H1 (cell line): Measurements from ENCODE around the gene POLR2L. TPM values are rescaled to one million over a fixed set of nuclear protein-coding genes. Genes with fewer than 3 reads are reported as not detected.

Experiments used
- CTCF ChIA-PET: fragments of 300-600 bp; sonication (Branson Sonifier 250); formaldehyde crosslinking; loops from one replicate; lab custom pipeline; 2021; ENCODE audit not compliant: partially characterized antibody; lab: Charles Lee
- POLR2A ChIA-PET: fragments of 300-600 bp; sonication (Branson Sonifier 250); formaldehyde crosslinking; loops from one replicate; lab custom pipeline; 2021; ENCODE audit warnings: inconsistent platforms; ENCODE audit not compliant: partially characterized antibody; lab: Charles Lee
- DNase-seq, 2 experiments: peaks; one replicate each; pipeline versions ENCODE4 v3.0.0 to v3.0.0-alpha.2; 2010 to 2022; ENCODE audit warnings: low spot score in 2 of 2, low read depth in 1 of 2, mixed read lengths in 1 of 2
- FAIRE-seq: peaks from 2 replicates; lab custom pipeline; 2011; peaks lifted over from hg19 to GRCh38; lab: Jason Lieb, UNC
- H2AFZ ChIP-seq: 2 replicates; pipeline ENCODE4 v1.8.1; 2012; ENCODE audit warnings: low read length, inconsistent platforms
- H2AK5ac ChIP-seq: 2 replicates; pipeline ENCODE4 v1.6.1; 2013; ENCODE audit warnings: low read depth, low read length
- H2BK120ac ChIP-seq: replicated peaks from 2 replicates; pipeline ENCODE3; 2013; ENCODE audit warnings: low read depth, low read length, inconsistent platforms
- H2BK12ac ChIP-seq: 2 replicates; pipeline ENCODE4 v1.6.1; 2013; ENCODE audit warnings: low read depth, low read length
- H2BK15ac ChIP-seq: 2 replicates; pipeline ENCODE4 v1.6.1; 2013; ENCODE audit warnings: low read length
- H2BK20ac ChIP-seq: 2 replicates; pipeline ENCODE4 v1.6.1; 2013; ENCODE audit warnings: low read length
- H2BK5ac ChIP-seq: 2 replicates; pipeline ENCODE4 v1.6.1; 2013; ENCODE audit warnings: low read depth, low read length
- H3K14ac ChIP-seq: 2 replicates; pipeline ENCODE4 v1.6.1; 2013; ENCODE audit warnings: inconsistent platforms; ENCODE audit not compliant: insufficient read length
- H3K18ac ChIP-seq: 2 replicates; pipeline ENCODE4 v1.6.1; 2013; ENCODE audit warnings: low read length; ENCODE audit errors: extremely low read depth
- H3K23ac ChIP-seq: 2 replicates; pipeline ENCODE4 v1.6.1; 2013; ENCODE audit warnings: inconsistent platforms; ENCODE audit not compliant: insufficient read length
- H3K23me2 ChIP-seq: 2 replicates; pipeline ENCODE4 v1.6.1; 2013; ENCODE audit warnings: low read depth, low read length
- H3K27ac ChIP-seq: 2 replicates; pipeline ENCODE4 v1.6.1; 2011; ENCODE audit warnings: low read depth, low read length, inconsistent platforms
- H3K27me3 ChIP-seq, 4 experiments: replicated peaks in 1 of 4; 1 replicate in 1 of 4; 2 replicates in 3 of 4; pipeline versions ENCODE4 v1.6.1 to v1.8.1; 2011 to 2013; ENCODE audit warnings: low read length in 3 of 4, mild to moderate bottlenecking in 3 of 4, inconsistent platforms in 2 of 4, mixed read lengths in 2 of 4, moderate library complexity in 1 of 4; ENCODE audit not compliant: control insufficient read depth in 3 of 4, insufficient read depth in 3 of 4; ENCODE audit errors: extremely low read depth in 1 of 4
- H3K36me3 ChIP-seq, 4 experiments: 2 replicates each; pipeline versions ENCODE4 v1.6.1 to v1.8.1; 2011 to 2013; ENCODE audit warnings: mild to moderate bottlenecking in 4 of 4, low read length in 3 of 4, moderate library complexity in 2 of 4, control low read depth in 1 of 4, inconsistent platforms in 1 of 4; ENCODE audit not compliant: insufficient read depth in 4 of 4, control insufficient read depth in 2 of 4
- H3K4ac ChIP-seq: replicated peaks from 2 replicates; pipeline ENCODE3; 2013; ENCODE audit warnings: low read length, low read depth, mixed read lengths, inconsistent platforms; ENCODE audit not compliant: insufficient read length
- H3K4me1 ChIP-seq, 4 experiments: replicated peaks in 1 of 4; 1 replicate in 1 of 4; 2 replicates in 3 of 4; pipeline versions ENCODE4 v1.6.1 to v1.8.1; 2011 to 2013; ENCODE audit warnings: low read length in 3 of 4, inconsistent platforms in 2 of 4, mixed read lengths in 1 of 4; ENCODE audit not compliant: insufficient read depth in 4 of 4, control insufficient read depth in 3 of 4
- H3K4me2 ChIP-seq, 2 experiments: 2 replicates each; pipeline versions ENCODE4 v1.6.1 to v1.8.1; 2011 to 2013; ENCODE audit warnings: low read depth in 2 of 2, low read length in 2 of 2, control low read depth in 1 of 2, inconsistent platforms in 1 of 2, mild to moderate bottlenecking in 1 of 2; ENCODE audit not compliant: insufficient read depth in 1 of 2
- H3K4me3 ChIP-seq, 4 experiments: fragments of 200-600, 300-600 bp in 1 of 4; sonication (generic), shearing (Covaris generic), sonication (Bioruptor Twin) in 1 of 4; 2 replicates each; pipeline versions ENCODE4 v1.5.1 to v1.8.1; 2011 to 2016; ENCODE audit warnings: low read length in 4 of 4, low read depth in 3 of 4, control low read depth in 2 of 4, inconsistent platforms in 2 of 4, mild to moderate bottlenecking in 2 of 4, mixed read lengths in 1 of 4, moderate library complexity in 1 of 4; ENCODE audit not compliant: insufficient read depth in 2 of 4; ENCODE audit errors: extremely low read depth in 1 of 4
- H3K56ac ChIP-seq: replicated peaks from 2 replicates; pipeline ENCODE3; 2013; ENCODE audit warnings: low read depth, mild to moderate bottlenecking, mixed read lengths, low read length, inconsistent platforms; ENCODE audit not compliant: insufficient read length
- H3K79me1 ChIP-seq: 2 replicates; pipeline ENCODE4 v1.6.1; 2013; ENCODE audit warnings: low read depth, low read length, control low read depth
- H3K79me2 ChIP-seq, 2 experiments: 2 replicates each; pipeline versions ENCODE4 v1.6.1 to v1.8.1; 2012 to 2013; ENCODE audit warnings: low read length in 2 of 2, mild to moderate bottlenecking in 2 of 2, inconsistent platforms in 1 of 2; ENCODE audit not compliant: insufficient read depth in 2 of 2, control insufficient read depth in 1 of 2
- H3K9ac ChIP-seq, 4 experiments: replicated peaks in 1 of 4; 1 replicate in 1 of 4; 2 replicates in 3 of 4; pipeline versions ENCODE4 v1.6.1 to v1.8.1; 2011 to 2013; ENCODE audit warnings: low read depth in 3 of 4, low read length in 3 of 4, control low read depth in 2 of 4, mild to moderate bottlenecking in 2 of 4, moderate library complexity in 2 of 4, inconsistent platforms in 1 of 4; ENCODE audit errors: extremely low read depth in 1 of 4
- H3K9me3 ChIP-seq, 2 experiments: 2 replicates each; pipeline versions ENCODE4 v1.6.1 to v1.8.1; 2012 to 2013; ENCODE audit warnings: mild to moderate bottlenecking in 2 of 2, moderate library complexity in 2 of 2, control low read depth in 1 of 2, inconsistent platforms in 1 of 2, low read depth in 1 of 2, low read length in 1 of 2, mixed read lengths in 1 of 2; ENCODE audit not compliant: insufficient read depth in 2 of 2
- H4K20me1 ChIP-seq, 2 experiments: replicated peaks in 1 of 2; 2 replicates each; pipeline versions ENCODE3 to v1.8.1; 2011 to 2013; ENCODE audit warnings: inconsistent platforms in 2 of 2, low read length in 2 of 2, mild to moderate bottlenecking in 1 of 2; ENCODE audit not compliant: insufficient read depth in 2 of 2, control insufficient read depth in 1 of 2
- H4K5ac ChIP-seq: 2 replicates; pipeline ENCODE4 v1.6.1; 2013; ENCODE audit warnings: low read length, low read depth, mixed read lengths, inconsistent platforms; ENCODE audit not compliant: insufficient read length
- H4K8ac ChIP-seq: 2 replicates; pipeline ENCODE4 v1.8.0; 2013; ENCODE audit warnings: mild to moderate bottlenecking, moderate library complexity, low read length, inconsistent platforms; ENCODE audit not compliant: insufficient read depth; ENCODE audit errors: extremely low read depth
- H4K91ac ChIP-seq: replicated peaks from 2 replicates; pipeline ENCODE3; 2013; ENCODE audit warnings: low read length, mixed read lengths, inconsistent platforms; ENCODE audit not compliant: insufficient read length
- BCL11A ChIP-seq, 2 experiments: IDR thresholded peaks; one replicate each; pipeline ENCODE4 v1.6.1; 2011; ENCODE audit warnings: low read depth in 2 of 2, low read length in 2 of 2, mild to moderate bottlenecking in 2 of 2
- POLR2AphosphoS5 ChIP-seq: IDR thresholded peaks from 2 replicates; pipeline ENCODE4 v1.6.1; 2011; ENCODE audit warnings: low read depth, low read length
- WGBS, 2 experiments: shearing (Covaris generic) in 1 of 2; methylation state at CpG; one replicate each; pipeline versions ENCODE4 v1.1.6 to v1.1.7; 2013 to 2015; ENCODE audit warnings: low lambda C conversion rate in 2 of 2, mixed read lengths in 2 of 2, inconsistent platforms in 1 of 2, low coverage in 1 of 2, missing lambda C conversion rate in 1 of 2; ENCODE audit not compliant: insufficient replicate concordance in 2 of 2, insufficient coverage in 1 of 2, insufficient read length in 1 of 2; ENCODE audit errors: extremely low coverage in 1 of 2, missing lambda C conversion rate in 1 of 2; 5-methylcytosine and 5-hydroxymethylcytosine counted together
- polyA plus RNA-seq, 7 experiments: library from polyadenylated mRNA; depleted of rRNA in 3 of 7; stranded (reverse) in 5 of 7; unstranded in 2 of 7; fragments of >200 nt in 5 of 7; fragments of 200-250 nt in 2 of 7; gene quantifications; 1 replicate in 5 of 7; 2 replicates in 1 of 7; 4 replicates in 1 of 7; pipeline versions ENCODE4 v1.2.1 to v1.2.3, GENCODE V29; 2011 to 2013; ENCODE audit warnings: missing spikeins in 2 of 7, mixed read lengths in 2 of 7
- total RNA-seq: library from RNA; stranded (reverse); fragmentation: NEBNext Ultra II Directional; extraction: Animal tissue kit (Norgen Biotek cat#: 25700); gene quantifications from 2 replicates; pipeline ENCODE4 v1.2.1, GENCODE V29; 2021

Gene POLR2L
- total and polyA plus RNA-seq, 2 of the 8 experiments (the other 6 are each of a cell fraction or from before 2014, with no cell fraction given), result 140 to 151 TPM

- no peak overlapping the region for H4K8ac ChIP-seq
- H4K20me1 ChIP-seq, result peaks cover 10 to 22% of the 10 kb centered on the region in 2 experiments
- POLR2A ChIA-PET, result interaction anchor here (0.9 to 53.0 kb wide), 10 partner anchors 1 to 276 kb away, joined by 3 to 1917 read pairs (median 4); partner anchors contain the start of genes CD151, CEND1, CRACR2B and GATD1
- H2BK15ac ChIP-seq, result no peak overlapping the region
- H2AK5ac ChIP-seq, result no peak overlapping the region
- H3K27ac ChIP-seq, result no peak overlapping the region
- H3K79me1 ChIP-seq, result no peaks in the 10 kb centered on the region
- H3K36me3 ChIP-seq, result peaks cover 16 to 29% (median 26%) of the 10 kb centered on the region in 4 experiments
- peak overlapping the region; percentile 49 for H2BK5ac ChIP-seq
- no peak overlapping the region for H2AFZ ChIP-seq
- H2BK120ac ChIP-seq, result no peak overlapping the region
- H3K9ac ChIP-seq, result no peak overlapping the region
- no peak overlapping the region for H4K91ac ChIP-seq
- no peak overlapping the region for H3K4me2 ChIP-seq
- no peaks in the 10 kb centered on the region for H3K27me3 ChIP-seq
- FAIRE-seq, result no peak
- no peak overlapping the region for H3K23ac ChIP-seq
- 0 out of 2 replicates have a peak overlapping the region, but pooled peaks have one; percentile 12 for H2BK12ac ChIP-seq
- no peak overlapping the region for H3K14ac ChIP-seq
- WGBS, 2 experiments, result 93% methylated on average over 3 of the region's 3 CpGs; no CpG with 5 or more reads in 1 of the 2 experiments
- H3K9me3 ChIP-seq, result no peaks in the 10 kb centered on the region
- no peak overlapping the region for H3K18ac ChIP-seq
- H3K56ac ChIP-seq, result no peak overlapping the region
- DNase-seq, result no peak
- H4K5ac ChIP-seq, result no peak overlapping the region
- no peak overlapping the region for H3K4ac ChIP-seq
- no peak overlapping the region for H2BK20ac ChIP-seq
- no peak overlapping the region for H3K4me3 ChIP-seq
- H3K4me1 ChIP-seq, result peaks cover 0 to 9% (median 2%) of the 10 kb centered on the region in 4 experiments; a peak in 3 of 7 replicates
- H3K23me2 ChIP-seq, result peaks cover 5% of the 10 kb centered on the region; the same call in 1 of the 2 replicates
- H3K79me2 ChIP-seq, result peaks cover 7 to 32% of the 10 kb centered on the region in 2 experiments; a peak in 3 of 4 replicates
- TF ChIP-seq BCL11A (IDR thresholded peaks at IDR 0.05; ENCODE audit: low read depth in 2 of 2, low read length in 2 of 2), result no peak
- peak; percentile 64; the same call in 1 of the 2 replicates for TF ChIP-seq POLR2AphosphoS5
- CTCF ChIA-PET, result interaction anchor here (0.8 to 2.2 kb wide), 3 partner anchors 12 to 22 kb away, joined by 3 to 5 read pairs (median 4); no protein-coding TSS in a partner anchor
Measured at GRCh38 chr11:812390-812789, 29.9 kb downstream of the POLR2L start.
